Smooth muscle cell (in vitro differentiated cells): Measurements from ENCODE around the gene STAMBP. TPM values are rescaled to one million over a fixed set of nuclear protein-coding genes. Genes with fewer than 3 reads are reported as not detected.

ENCODE experiments used
- DNase-seq: peaks from one replicate; lab custom pipeline; 2025; ENCODE audit not compliant: unreplicated experiment; lab: John Stamatoyannopoulos, UW
- H2AFZ ChIP-seq: fragments of 200-600 bp; sonication (generic); 2 replicates; pipeline ENCODE4 v1.6.0; 2016; ENCODE audit warnings: antibody characterized with exemption, low read depth, mild to moderate bottlenecking
- H3F3A ChIP-seq: fragments of 200-600 bp; sonication (generic); 2 replicates; pipeline ENCODE4 v1.6.0; 2017; ENCODE audit warnings: antibody characterized with exemption, low read depth
- H3K27ac ChIP-seq: fragments of 200-600 bp; sonication (generic); 2 replicates; pipeline ENCODE4 v1.5.1; 2016; ENCODE audit warnings: low read depth, mild to moderate bottlenecking
- H3K27me3 ChIP-seq: fragments of 200-600 bp; sonication (generic); 2 replicates; pipeline ENCODE4 v1.6.1; 2016; ENCODE audit warnings: low read depth, mild to moderate bottlenecking
- H3K36me3 ChIP-seq: fragments of 200-600 bp; sonication (generic); 2 replicates; pipeline ENCODE4 v1.5.1; 2016; ENCODE audit warnings: low read depth
- H3K4me1 ChIP-seq: fragments of 200-600 bp; sonication (generic); 2 replicates; pipeline ENCODE4 v1.5.1; 2016; ENCODE audit warnings: low read depth
- H3K4me2 ChIP-seq: fragments of 200-600 bp; sonication (generic); 2 replicates; pipeline ENCODE4 v1.6.0; 2016; ENCODE audit warnings: mild to moderate bottlenecking
- H3K4me3 ChIP-seq: fragments of 200-600 bp; sonication (generic); 2 replicates; pipeline ENCODE4 v1.5.1; 2016; ENCODE audit warnings: mild to moderate bottlenecking
- H3K79me2 ChIP-seq: fragments of 200-600 bp; sonication (generic); 2 replicates; pipeline ENCODE4 v1.6.0; 2016; ENCODE audit warnings: low read depth, mild to moderate bottlenecking
- H3K9ac ChIP-seq: fragments of 200-600 bp; sonication (generic); 2 replicates; pipeline ENCODE4 v1.6.0; 2016; ENCODE audit warnings: low read depth
- H3K9me3 ChIP-seq: fragments of 200-600 bp; sonication (generic); replicated peaks from 2 replicates; pipeline ENCODE4 v1.5.1; 2016; ENCODE audit warnings: low read depth
- H4K20me1 ChIP-seq: fragments of 200-600 bp; sonication (generic); 2 replicates; pipeline ENCODE4 v1.6.0; 2016; ENCODE audit warnings: low read depth
- CTCF ChIP-seq: fragments of 200-600 bp; sonication (generic); IDR thresholded peaks from 2 replicates; pipeline ENCODE4 v1.5.1; 2017; ENCODE audit warnings: borderline replicate concordance, mild to moderate bottlenecking, antibody characterized with exemption; ENCODE audit not compliant: insufficient read depth, poor library complexity, severe bottlenecking
- WGBS: methylation state at CpG from one replicate; pipeline ENCODE4 v1.1.7; 2016; ENCODE audit warnings: low lambda C conversion rate; 5-methylcytosine and 5-hydroxymethylcytosine counted together
- polyA plus RNA-seq: library from polyadenylated mRNA; unstranded; fragments of >200 nt; fragmentation: Nextera tagmentation; extraction: Ambion mirVana; gene quantifications from 2 replicates; pipeline ENCODE4 v1.2.1, GENCODE V29; 2016
- total RNA-seq: library from RNA; depleted of rRNA; stranded (reverse); fragments of >200 nt; gene quantifications from 2 replicates; pipeline ENCODE4 v1.2.3, GENCODE V29; 2014

Gene STAMBP
- total and polyA plus RNA-seq, 2 experiments from 2014 or later = 48.5 to 61.1 TPM

GRCh38 chr2:73896362-73897239, 67.8 kb downstream of the STAMBP start:
- no peak for TF ChIP-seq CTCF
- Histone ChIP-seq H2AFZ (no peak overlapping the region), H3K4me2 (no peak overlapping the region), H4K20me1 (peaks cover 10% of the 10 kb centered on the region), H3K36me3 (no peaks in the 10 kb centered on the region), H3K27ac (no peak overlapping the region), H3K79me2 (peaks cover 9% of the 10 kb centered on the region), H3K9me3 (no peaks in the 10 kb centered on the region), H3K27me3 (no peaks in the 10 kb centered on the region), H3K9ac (no peak overlapping the region), H3K4me1 (peaks cover 6% of the 10 kb centered on the region), H3K4me3 (no peak overlapping the region), H3F3A (no peaks in the 10 kb centered on the region)
- WGBS = 84% methylated on average over 15 of the region's 15 CpGs
- no peak for DNase-seq

- Histone ChIP-seq H3K9ac (no peak overlapping the region), H2AFZ (no peak overlapping the region), H3K4me2 (no peak overlapping the region)
Observed at GRCh38 chr2:73897240-73897583, 68.5 kb downstream of the STAMBP start.

GRCh38 chr2:73897934-73898333, 69.2 kb downstream of the STAMBP start:
- Histone ChIP-seq H3K4me2 (no peak overlapping the region), H3K4me1 (peaks cover 6% of the 10 kb centered on the region), H3K9me3 (no peaks in the 10 kb centered on the region), H3K9ac (no peak overlapping the region), H3K79me2 (peaks cover 9% of the 10 kb centered on the region), H3K27ac (no peak overlapping the region), H2AFZ (no peak overlapping the region), H3F3A (no peaks in the 10 kb centered on the region), H3K27me3 (no peaks in the 10 kb centered on the region), H3K36me3 (no peaks in the 10 kb centered on the region), H3K4me3 (no peak overlapping the region), H4K20me1 (peaks cover 10% of the 10 kb centered on the region)
- no peak for DNase-seq
- 91% methylated on average over 6 of the region's 6 CpGs for WGBS
- TF ChIP-seq CTCF = no peak

More at GRCh38 chr2:73897240-73897583, 68.5 kb downstream of the STAMBP start:
- peaks cover 10% of the 10 kb centered on the region for H4K20me1 ChIP-seq
- no peaks in the 10 kb centered on the region for H3K36me3 ChIP-seq
- H3K4me3 ChIP-seq = no peak overlapping the region
- H3K27ac ChIP-seq = no peak overlapping the region
- no peaks in the 10 kb centered on the region for H3F3A ChIP-seq
- no peak for TF ChIP-seq CTCF
- peaks cover 6% of the 10 kb centered on the region for H3K4me1 ChIP-seq
- peaks cover 9% of the 10 kb centered on the region for H3K79me2 ChIP-seq
- 85% methylated on average over 4 of the region's 4 CpGs for WGBS
- DNase-seq = no peak
- no peaks in the 10 kb centered on the region for H3K9me3 ChIP-seq
- no peaks in the 10 kb centered on the region for H3K27me3 ChIP-seq
